Activated CD8-positive, alpha-beta T cell treated with anti-CD3 and anti-CD28 coated beads for 36 hours (primary cell): ENCODE data around the gene ASXL2. TPM values are rescaled to one million over a fixed set of nuclear protein-coding genes. Genes with fewer than 3 reads are reported as not detected.

Source experiments
- ATAC-seq: fragments of 200-7000 bp; cut with Tn5 transposase; one replicate; pipeline ENCODE4 v1.10.0; 2021; ENCODE audit warnings: mild to moderate bottlenecking, moderate library complexity
- CTCF ChIA-PET: fragments of 350-600 bp; sonication (Branson Sonifier 250); formaldehyde crosslinking; loops from one replicate; lab custom pipeline; 2021; ENCODE audit warnings: antibody characterized with exemption; lab: Charles Lee
- POLR2A ChIA-PET: fragments of 350-600 bp; sonication (Branson Sonifier 250); formaldehyde crosslinking; loops from one replicate; lab custom pipeline; 2021; ENCODE audit warnings: antibody characterized with exemption; lab: Charles Lee
- DNase-seq: peaks from one replicate; pipeline ENCODE4 v3.0.0-alpha.2; 2020
- H3K27ac Mint-ChIP-seq: one replicate; pipeline ENCODE4 v1.8.0; 2021; ENCODE audit warnings: mild to moderate bottlenecking, mixed read lengths
- H3K27me3 Mint-ChIP-seq: one replicate; pipeline ENCODE4 v1.8.0; 2021; ENCODE audit warnings: mixed read lengths
- H3K36me3 Mint-ChIP-seq: one replicate; pipeline ENCODE4 v1.8.0; 2021; ENCODE audit warnings: low read depth, mixed read lengths
- H3K4me1 Mint-ChIP-seq: one replicate; pipeline ENCODE4 v1.8.0; 2021; ENCODE audit warnings: low read depth, mixed read lengths
- H3K4me3 Mint-ChIP-seq: one replicate; pipeline ENCODE4 v1.8.0; 2021; ENCODE audit warnings: mild to moderate bottlenecking, moderate library complexity, mixed read lengths
- H3K9me3 Mint-ChIP-seq: one replicate; pipeline ENCODE4 v1.8.0; 2021; ENCODE audit warnings: mixed read lengths
- intact Hi-C: fragments of 100-400 bp; cut with micrococcal nuclease; formaldehyde crosslinking; loops from one replicate; pipeline ENCODE4 v1.10.0; 2022
- total RNA-seq, 2 experiments: library from RNA; stranded (reverse); gene quantifications; one replicate each; pipeline ENCODE4 v1.2.3, GENCODE V29; 2021
- TF ChIP-seq, protein P1 (sequence below): fragments of 200-600 bp; IDR thresholded peaks from one replicate; pipeline ENCODE4 v1.8.0; 2022; ENCODE audit warnings: antibody characterized with exemption, mild to moderate bottlenecking

ASXL2 gene
- total RNA-seq, 2 experiments from 2014 or later, result 42.5 to 42.8 TPM

DNA sequence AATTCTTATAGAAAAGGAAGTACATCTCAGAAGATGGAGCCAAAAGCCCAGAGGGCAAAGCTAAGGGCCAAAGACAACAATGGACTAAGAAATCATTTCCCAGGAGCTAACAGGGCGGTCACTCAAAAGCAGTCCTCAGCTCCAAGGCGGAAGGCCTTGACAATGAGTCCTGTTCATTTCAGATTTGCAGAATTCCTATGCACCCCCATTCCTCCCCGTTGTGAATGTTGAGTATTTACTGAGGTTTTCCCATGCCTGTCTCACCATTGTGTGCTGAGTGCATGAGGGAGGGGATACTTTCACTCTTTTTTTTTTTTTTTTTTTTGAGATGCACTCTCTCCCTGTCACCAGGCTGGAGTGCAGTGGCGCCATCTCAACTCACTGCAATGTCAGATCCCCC, 186.1 kb downstream of the ASXL2 start:
- DNase-seq, result no peak
- H3K36me3 Mint-ChIP-seq, result no peaks in the 10 kb centered on the region
- no peaks in the 10 kb centered on the region for H3K9me3 Mint-ChIP-seq
- no peaks in the 10 kb centered on the region for H3K27me3 Mint-ChIP-seq
- H3K4me1 Mint-ChIP-seq, result no peaks in the 10 kb centered on the region
- ChIA-PET CTCF (interaction anchor here (0.6 to 3.6 kb wide), 4 partner anchors 8 to 138 kb away, joined by 3 to 34 read pairs (median 3); no protein-coding TSS in a partner anchor), POLR2A (interaction anchor here (0.7 kb wide), 1 partner anchor 11 kb away, joined by 3 read pairs; no protein-coding TSS in a partner anchor)
- intact Hi-C loops, result no loop called here
- no peak overlapping the region for H3K4me3 Mint-ChIP-seq
- no peak for ATAC-seq
- H3K27ac Mint-ChIP-seq, result no peak overlapping the region
- TF ChIP-seq, protein P1, sequence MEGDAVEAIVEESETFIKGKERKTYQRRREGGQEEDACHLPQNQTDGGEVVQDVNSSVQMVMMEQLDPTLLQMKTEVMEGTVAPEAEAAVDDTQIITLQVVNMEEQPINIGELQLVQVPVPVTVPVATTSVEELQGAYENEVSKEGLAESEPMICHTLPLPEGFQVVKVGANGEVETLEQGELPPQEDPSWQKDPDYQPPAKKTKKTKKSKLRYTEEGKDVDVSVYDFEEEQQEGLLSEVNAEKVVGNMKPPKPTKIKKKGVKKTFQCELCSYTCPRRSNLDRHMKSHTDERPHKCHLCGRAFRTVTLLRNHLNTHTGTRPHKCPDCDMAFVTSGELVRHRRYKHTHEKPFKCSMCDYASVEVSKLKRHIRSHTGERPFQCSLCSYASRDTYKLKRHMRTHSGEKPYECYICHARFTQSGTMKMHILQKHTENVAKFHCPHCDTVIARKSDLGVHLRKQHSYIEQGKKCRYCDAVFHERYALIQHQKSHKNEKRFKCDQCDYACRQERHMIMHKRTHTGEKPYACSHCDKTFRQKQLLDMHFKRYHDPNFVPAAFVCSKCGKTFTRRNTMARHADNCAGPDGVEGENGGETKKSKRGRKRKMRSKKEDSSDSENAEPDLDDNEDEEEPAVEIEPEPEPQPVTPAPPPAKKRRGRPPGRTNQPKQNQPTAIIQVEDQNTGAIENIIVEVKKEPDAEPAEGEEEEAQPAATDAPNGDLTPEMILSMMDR, result no peak

DNA sequence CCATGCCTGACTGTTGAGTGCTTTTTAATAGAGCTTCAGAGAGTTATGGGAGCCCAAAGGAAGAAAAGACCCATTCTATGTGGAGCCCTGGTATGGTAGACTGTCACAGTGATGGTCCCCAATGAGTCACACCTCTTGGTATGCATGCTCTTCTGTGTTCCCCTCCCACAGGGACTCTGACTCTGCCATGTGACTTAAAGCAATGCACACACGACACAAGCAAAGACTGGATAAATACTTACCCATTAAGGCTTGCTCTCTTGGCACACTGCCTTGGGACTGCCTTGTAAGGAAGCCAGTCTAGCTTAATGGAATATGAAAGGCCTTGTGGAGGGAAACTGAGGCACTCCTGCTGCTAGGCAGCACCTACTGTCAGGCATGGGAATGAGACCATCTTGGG, 188.2 kb downstream of the ASXL2 start:
- H3K27me3 Mint-ChIP-seq, result no peaks in the 10 kb centered on the region
- no peaks in the 10 kb centered on the region for H3K9me3 Mint-ChIP-seq
- intact Hi-C loops, result no loop called here
- TF ChIP-seq, protein P1, result no peak
- no peak overlapping the region for H3K4me3 Mint-ChIP-seq
- no peak overlapping the region for H3K27ac Mint-ChIP-seq
- ATAC-seq (peak; percentile 60), DNase-seq (no peak)
- H3K4me1 Mint-ChIP-seq, result no peaks in the 10 kb centered on the region
- H3K36me3 Mint-ChIP-seq, result no peaks in the 10 kb centered on the region
- CTCF ChIA-PET, result interaction anchor here (1.7 to 3.6 kb wide), 2 partner anchors 10 to 83 kb away, joined by 4 to 34 read pairs; no protein-coding TSS in a partner anchor
- POLR2A ChIA-PET, result no interaction called here

DNA sequence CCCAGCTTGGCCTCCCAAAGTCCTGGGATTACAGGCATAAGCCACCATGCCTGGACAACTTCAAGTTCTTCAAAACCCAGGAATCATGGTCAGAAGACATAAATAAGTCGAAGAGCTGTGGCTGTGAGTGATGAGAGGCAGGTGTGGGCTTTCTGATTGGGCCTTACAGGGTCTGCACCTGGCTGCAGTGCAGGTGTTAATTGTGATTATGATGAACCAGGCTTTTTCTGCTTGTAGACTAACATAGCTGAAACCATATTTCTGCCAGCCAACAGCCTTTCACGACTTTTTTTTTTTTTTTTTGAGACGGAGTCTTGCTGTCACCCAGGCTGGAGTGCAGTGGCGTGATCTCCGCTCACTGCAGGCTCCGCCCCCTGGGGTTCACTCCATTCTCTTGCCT, 190.1 kb downstream of the ASXL2 start:
- ChIA-PET POLR2A (no interaction called here), CTCF (interaction anchor here (0.6 to 1.0 kb wide), 2 partner anchors 13 to 986 kb away, joined by 3 read pairs; no protein-coding TSS in a partner anchor)
- H3K4me3 Mint-ChIP-seq, result no peak overlapping the region
- H3K27ac Mint-ChIP-seq, result no peak overlapping the region
- H3K36me3 Mint-ChIP-seq, result no peaks in the 10 kb centered on the region
- intact Hi-C loops, result no loop called here
- DNase-seq, result no peak
- TF ChIP-seq, protein P1, result no peak
- ATAC-seq, result no peak
- H3K27me3 Mint-ChIP-seq, result no peaks in the 10 kb centered on the region
- H3K9me3 Mint-ChIP-seq, result no peaks in the 10 kb centered on the region
- H3K4me1 Mint-ChIP-seq, result no peaks in the 10 kb centered on the region

DNA sequence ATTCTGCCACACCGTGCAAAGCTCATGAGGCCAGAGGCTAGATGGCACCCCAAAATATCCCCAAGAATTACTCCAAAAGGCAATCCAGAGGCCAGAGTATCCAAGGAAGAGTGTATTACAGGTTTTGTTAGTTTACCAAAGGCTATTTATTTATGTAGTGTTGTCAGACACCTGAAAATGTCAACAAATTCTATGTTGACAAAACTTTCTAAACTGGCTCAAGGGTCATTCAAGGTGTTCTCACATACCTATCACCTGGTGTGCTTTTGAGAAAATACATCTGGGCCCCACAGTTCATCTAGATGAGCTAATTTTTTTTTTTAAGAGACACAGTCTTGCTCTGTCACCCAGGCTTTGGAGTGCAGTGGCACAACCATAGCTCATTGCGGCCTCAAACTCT, 192.5 kb downstream of the ASXL2 start:
- Mint-ChIP-seq H3K36me3 (no peaks in the 10 kb centered on the region), H3K4me1 (no peaks in the 10 kb centered on the region), H3K27me3 (no peaks in the 10 kb centered on the region), H3K27ac (no peak overlapping the region), H3K4me3 (no peak overlapping the region), H3K9me3 (no peaks in the 10 kb centered on the region)
- POLR2A ChIA-PET, result interaction anchor here (1.2 to 1.6 kb wide), 2 partner anchors 11 to 13 kb away, joined by 3 to 5 read pairs; no protein-coding TSS in a partner anchor
- ATAC-seq (no peak), DNase-seq (no peak)
- TF ChIP-seq, protein P1, result no peak
- intact Hi-C loops, result no loop called here
- CTCF ChIA-PET, result interaction anchor here (0.9 to 2.7 kb wide), 3 partner anchors 15 to 79 kb away, joined by 3 to 8 read pairs (median 6); no protein-coding TSS in a partner anchor
